Spleen (tissue), 3 donors: ENCODE measurements around the gene ALOXE3.
A peak's percentile ranks its signal among the peaks of the same experiment; 100 is the strongest.

ENCODE experiments used
- POLR2A ChIP-seq, 3 donors: fragments of 450-650 bp; IDR thresholded peaks; one replicate each; pipeline ENCODE4 v1.5.1; 2017; ENCODE audit warnings: antibody characterized with exemption in 3 of 3, mild to moderate bottlenecking in 1 of 3
- POLR2AphosphoS5 ChIP-seq, 3 donors: sonication (generic); formaldehyde crosslinking; IDR thresholded peaks; one replicate each; pipeline ENCODE4 v1.5.1; 2017; ENCODE audit warnings: antibody characterized with exemption in 3 of 3

- TF ChIP-seq POLR2A (IDR thresholded peaks at IDR 0.05) (no peak), POLR2AphosphoS5 (IDR thresholded peaks at IDR 0.05) (peak; percentile 52 to 66 (median 57))
These were observed 25.5 kb upstream of the ALOXE3 start for GRCh38 chr17:8143581-8144400.
